Astrocyte of the spinal cord (primary cell): ENCODE results near the gene SYNCRIP.
"Not testable (repeated sequence)": the region's sequence is repeated elsewhere in the genome, so short reads cannot be mapped to it uniquely, and the experiment has no call there.

Source experiments
- DNase-seq: peaks from one replicate; pipeline ENCODE4 v3.0.0; 2011; ENCODE audit warnings: low read depth, low spot score
- H3K4me3 ChIP-seq: 2 replicates; pipeline ENCODE4 v1.5.1; 2011; ENCODE audit warnings: low read depth, mild to moderate bottlenecking, low read length, moderate library complexity
- CTCF ChIP-seq: IDR thresholded peaks from 2 replicates; pipeline ENCODE4 v1.5.1; 2012; ENCODE audit warnings: low read depth, mild to moderate bottlenecking, low read length, inconsistent platforms
- in situ Hi-C: cut with HindIII; loops from 2 replicates; pipeline ENCODE4 v1.10.0; 2017; ENCODE audit warnings: low sequenced_read_pairs

SYNCRIP gene

GRCh38 chr6:85594197-85594930 is 48.3 kb downstream of the SYNCRIP start:
- in situ Hi-C loops: no loop called here
- H3K4me3 ChIP-seq: peak overlapping the region; percentile 79
- TF ChIP-seq CTCF: no peak
- no peak for DNase-seq

- in situ Hi-C loops: no loop called here
- peak within 1 kb of the TSS; percentile 79 for H3K4me3 ChIP-seq
- DNase-seq: peak; percentile 96
- TF ChIP-seq CTCF: no peak
Measured at GRCh38 chr6:85593438-85594196, 49.1 kb downstream of the SYNCRIP start, which contains the start of gene SNX14. Gene SNX14, minus strand, starts transcription at chr6:85593858. Its CDS starts 140 bp downstream, at chr6:85593718.

GRCh38 chr6:85592033-85592432 is 50.7 kb downstream of the SYNCRIP start:
- no peak for DNase-seq
- in situ Hi-C loops: no loop called here
- no peak overlapping the region for H3K4me3 ChIP-seq
- TF ChIP-seq CTCF: no peak

- no peak overlapping the region for H3K4me3 ChIP-seq
- no peak for TF ChIP-seq CTCF
- in situ Hi-C loops: no loop called here
- no peak for DNase-seq
Measured at GRCh38 chr6:85591207-85591606, 51.5 kb downstream of the SYNCRIP start.

GRCh38 chr6:85585741-85586140 is 56.9 kb downstream of the SYNCRIP start:
- TF ChIP-seq CTCF: no peak
- no peak for DNase-seq
- in situ Hi-C loops: no loop called here
- H3K4me3 ChIP-seq: no peak overlapping the region

GRCh38 chr6:85582832-85583231 is 59.9 kb downstream of the SYNCRIP start:
- in situ Hi-C loops, DNase-seq, H3K4me3 ChIP-seq: not testable (repeated sequence)

- in situ Hi-C loops: no loop called here
- H3K4me3 ChIP-seq: no peak overlapping the region
- DNase-seq: no peak
- no peak for TF ChIP-seq CTCF
Measured at GRCh38 chr6:85581572-85581971, 61.1 kb downstream of the SYNCRIP start.
